Stomach (tissue), 4 donors: Measurements from ENCODE around the gene GALK2.

Experiments used
- CTCF ChIP-seq, 7 experiments: fragments of 450-650 bp in 4 of 7; fragments of 200-600 bp in 3 of 7; sonication (generic) in 3 of 7; IDR thresholded peaks; one replicate each; pipeline ENCODE4 v1.5.1; 2016 to 2019; ENCODE audit warnings: antibody characterized with exemption in 7 of 7, control low read depth in 2 of 7, mild to moderate bottlenecking in 1 of 7
- EP300 ChIP-seq: sonication (generic); formaldehyde crosslinking; IDR thresholded peaks from one replicate; pipeline ENCODE4 v1.6.1; 2017; ENCODE audit warnings: antibody characterized with exemption
- POLR2A ChIP-seq, 4 donors: fragments of 450-650 bp; IDR thresholded peaks; one replicate each; pipeline ENCODE4 v1.6.1; 2016; ENCODE audit warnings: antibody characterized with exemption in 4 of 4, control low read depth in 2 of 4, mild to moderate bottlenecking in 1 of 4, moderate library complexity in 1 of 4
- POLR2AphosphoS5 ChIP-seq, 3 donors: sonication (generic); formaldehyde crosslinking; IDR thresholded peaks; one replicate each; pipeline ENCODE4 v1.6.1; 2016; ENCODE audit warnings: antibody characterized with exemption in 3 of 3

DNA sequence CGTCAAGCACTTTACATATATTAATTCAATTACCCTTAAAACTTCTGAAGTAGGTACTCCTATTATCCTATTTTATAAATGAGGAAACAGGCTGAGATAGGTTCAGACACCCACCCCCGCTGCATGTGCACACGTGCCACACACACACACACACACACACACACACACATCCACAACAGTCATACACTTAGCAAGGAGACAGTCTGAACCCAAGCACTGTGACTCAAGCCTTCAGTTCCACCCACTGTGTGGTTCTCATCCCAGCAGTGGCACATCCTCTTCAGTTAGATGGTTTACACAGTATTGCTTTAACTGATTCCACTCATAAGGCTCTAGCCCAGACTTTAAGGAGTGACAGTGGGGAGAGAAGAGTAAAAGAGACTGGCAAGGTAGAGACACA is 161.9 kb downstream of the GALK2 start:
- TF ChIP-seq CTCF (IDR thresholded peaks at IDR 0.05) (no peak), POLR2A (IDR thresholded peaks at IDR 0.05) (no peak), EP300 (no peak), POLR2AphosphoS5 (IDR thresholded peaks at IDR 0.05) (no peak)
